Ammon's horn (tissue), 1 donor: ENCODE data around the gene FPGS.

Experiments used
- DNase-seq: peaks from one replicate; pipeline ENCODE4 v3.0.0-alpha.2; 2016; ENCODE audit warnings: low spot score

FPGS gene

GRCh38 chr9:127788337-127789011 is 14.2 kb upstream of the FPGS start:
- DNase-seq = no peak

- DNase-seq = no peak
These were observed 13.5 kb upstream of the FPGS start for GRCh38 chr9:127789179-127789578.

GRCh38 chr9:127790094-127790855 is 12.4 kb upstream of the FPGS start:
- DNase-seq = no peak

- DNase-seq = no peak
These were observed 11.6 kb upstream of the FPGS start for GRCh38 chr9:127791085-127791484.

- DNase-seq = no peak
These were observed 10.2 kb upstream of the FPGS start for GRCh38 chr9:127792417-127793031.

- no peak for DNase-seq
These were observed 9.5 kb upstream of the FPGS start for GRCh38 chr9:127793093-127793708.

- DNase-seq = no peak
These were observed 8.5 kb upstream of the FPGS start for GRCh38 chr9:127794001-127794791.

GRCh38 chr9:127796225-127796813 is 6.4 kb upstream of the FPGS start:
- DNase-seq = no peak

- no peak for DNase-seq
These were observed 5.8 kb upstream of the FPGS start for GRCh38 chr9:127796852-127797370.

- no peak for DNase-seq
These were observed 617 bp upstream of the FPGS start for GRCh38 chr9:127801955-127802575.

GRCh38 chr9:127803507-127804352 is 1.0 kb downstream of the FPGS start:
- DNase-seq = no peak

- no peak for DNase-seq
These were observed 2.9 kb downstream of the FPGS start for GRCh38 chr9:127805620-127806019.

- no peak for DNase-seq
These were observed 4.2 kb downstream of the FPGS start for GRCh38 chr9:127806871-127807270.

- DNase-seq = no peak
These were observed 5.8 kb downstream of the FPGS start for GRCh38 chr9:127808347-127809001.

GRCh38 chr9:127809002-127809539 is 6.4 kb downstream of the FPGS start:
- DNase-seq = no peak

- no peak for DNase-seq
These were observed 7.1 kb downstream of the FPGS start for GRCh38 chr9:127809540-127810377.

GRCh38 chr9:127810378-127811187 is 7.9 kb downstream of the FPGS start:
- no peak for DNase-seq
